ENCODE measurements around the gene KRTAP5-9. TPM values are rescaled to one million over a fixed set of nuclear protein-coding genes. Genes with fewer than 3 reads are reported as not detected.

The KRTAP5-9 gene
- total and polyA plus RNA-seq, 2 donors (not counting 3 experiments of a cell fraction or from before 2014, with no cell fraction given): 0.28 TPM; not detected in 1

- no peaks in the 10 kb centered on the region for H3K79me2 ChIP-seq (ENCODE audit: control insufficient read depth, insufficient read depth, low read length)
- ChIA-PET POLR2A (no interaction called here), CTCF (interaction anchor here (0.8 to 2.4 kb wide), 4 partner anchors 11 to 73 kb away, joined by 3 to 7 read pairs (median 4); partner anchors contain the start of gene NADSYN1)
- no peaks in the 10 kb centered on the region for H3K36me3 ChIP-seq (ENCODE audit: control insufficient read depth in 2 of 2, extremely low read depth in 1 of 2, insufficient read depth in 2 of 2, low read length in 2 of 2)
- intact Hi-C loops (cut with micrococcal nuclease): no loop called here
- no peaks in the 10 kb centered on the region for H3K4me1 ChIP-seq (ENCODE audit: control insufficient read depth, extremely low read depth, insufficient read depth, low read length)
- no peaks in the 10 kb centered on the region for H3K27me3 ChIP-seq (ENCODE audit: control insufficient read depth in 2 of 2, insufficient read depth in 2 of 2, low read length in 2 of 2)
- no peak overlapping the region for H2AFZ ChIP-seq (ENCODE audit: low read depth, low read length)
- BruUV-seq (replicated peaks): no TSS peak
- no peaks in the 10 kb centered on the region for H3K9me3 ChIP-seq (replicated peaks; ENCODE audit: control insufficient read depth, insufficient read depth, low read length)
- no peak overlapping the region for H3K4me3 ChIP-seq (replicated peaks in 1 of 3; ENCODE audit: insufficient read depth in 1 of 3, low read depth in 1 of 3, low read length in 3 of 3)
- no peak overlapping the region for H3K4me2 ChIP-seq (ENCODE audit: insufficient read depth, low read length)
- FAIRE-seq (no peak), DNase-seq (ENCODE audit: low read depth, low spot score) (no peak)
- no peak overlapping the region for H3K27ac ChIP-seq (ENCODE audit: insufficient read depth, low read depth, low read length)
- H3K9me1 ChIP-seq (replicated peaks; ENCODE audit: control insufficient read depth, extremely low read depth, insufficient read depth, low read length): no peaks in the 10 kb centered on the region
- no peak for TF ChIP-seq MYC (IDR thresholded peaks at IDR 0.05; ENCODE audit: low read depth, low read length)
- no peak for TF ChIP-seq POLR2AphosphoS5 (IDR thresholded peaks at IDR 0.05; ENCODE audit: insufficient read depth, low read depth, low read length)
- TF ChIP-seq MAX (IDR thresholded peaks at IDR 0.05; ENCODE audit: insufficient read depth, insufficient read length): no peak
- no peak for TF ChIP-seq JUN (IDR thresholded peaks at IDR 0.05; ENCODE audit: borderline replicate concordance, insufficient read depth, insufficient read length, low read depth)
- TF ChIP-seq CTCF (IDR thresholded peaks at IDR 0.05; ENCODE audit: extremely low read depth in 1 of 2, insufficient read depth in 1 of 2, low read depth in 1 of 2, low read length in 2 of 2): no peak
- no peak for TF ChIP-seq GATA2 (IDR thresholded peaks at IDR 0.05; ENCODE audit: insufficient read depth, insufficient read length, low read depth, low read length)
- no peak for TF ChIP-seq EZH2 (IDR thresholded peaks at IDR 0.05; ENCODE audit: borderline replicate concordance, low read depth, low read length, severe bottlenecking)
- no peak for TF ChIP-seq POLR2A (IDR thresholded peaks at IDR 0.05; ENCODE audit: low read depth, low read length)
- TF ChIP-seq FOS (IDR thresholded peaks at IDR 0.05; ENCODE audit: borderline replicate concordance, insufficient read depth, low read length): no peak
- H4K20me1 ChIP-seq (replicated peaks; ENCODE audit: control insufficient read depth, extremely low read depth, insufficient read depth, low read length): no peaks in the 10 kb centered on the region
- H3K9ac ChIP-seq (replicated peaks; ENCODE audit: extremely low read depth, insufficient read depth, low read length): no peak overlapping the region
- dilution Hi-C loops (cut with MboI; ENCODE audit: extremely low pct_ligation_motif_present, low sequenced_read_pairs): no loop called here
Observed at GRCh38 chr11:71507102-71507501, 41.1 kb upstream of the KRTAP5-9 start.
